Uterus (tissue), 4 donors: ENCODE measurements around the gene TP53I11. TPM values are rescaled to one million over a fixed set of nuclear protein-coding genes. Genes with fewer than 3 reads are reported as not detected.
A peak's percentile ranks its signal among the peaks of the same experiment; 100 is the strongest.

ENCODE experiments used
- DNase-seq, 2 donors: peaks; one replicate each; pipeline ENCODE4 v3.0.0-alpha.2; 2019 to 2020
- H3K27ac ChIP-seq, 2 donors: fragments of 200-600 bp; sonication (generic); 1 replicate in 1 of 2; 2 replicates in 1 of 2; pipeline ENCODE4 v1.5.1; 2016 to 2018
- H3K27me3 ChIP-seq, 2 donors: fragments of 200-600 bp; sonication (generic); one replicate each; pipeline ENCODE4 v1.5.1; 2018 to 2019; ENCODE audit warnings: control low read depth in 1 of 2
- H3K36me3 ChIP-seq, 2 donors: fragments of 200-600 bp; sonication (generic); one replicate each; pipeline ENCODE4 v1.5.1; 2019; ENCODE audit warnings: control low read depth in 1 of 2
- H3K4me1 ChIP-seq, 2 donors: fragments of 200-600 bp; sonication (generic); one replicate each; pipeline ENCODE4 v1.5.1; 2018 to 2019; ENCODE audit warnings: control low read depth in 1 of 2
- H3K4me3 ChIP-seq, 2 donors: fragments of 200-600 bp; sonication (generic); 1 replicate in 1 of 2; 2 replicates in 1 of 2; pipeline ENCODE4 v1.5.1; 2018 to 2019; ENCODE audit warnings: mild to moderate bottlenecking in 1 of 2
- H3K9me3 ChIP-seq, 2 donors: fragments of 200-600 bp; sonication (generic); one replicate each; pipeline ENCODE4 v1.5.1; 2019; ENCODE audit warnings: control low read depth in 1 of 2
- POLR2A ChIP-seq, 2 donors: fragments of 450-650 bp; IDR thresholded peaks; one replicate each; pipeline ENCODE4 v1.6.1; 2016; ENCODE audit warnings: antibody characterized with exemption in 2 of 2, mild to moderate bottlenecking in 1 of 2, moderate library complexity in 1 of 2
- intact Hi-C: fragments of 100-400 bp; cut with DNase I; formaldehyde crosslinking; loops from one replicate; pipeline ENCODE4 v1.15.1; 2023; ENCODE audit warnings: low total_unique reads
- total RNA-seq, 4 donors: library from RNA; depleted of rRNA in 3 of 4; stranded (reverse); fragments of >200 nt in 3 of 4; gene quantifications; one replicate each; pipeline versions ENCODE4 v1.1.0 to v1.2.4, GENCODE V29; 2014 to 2023
- TF ChIP-seq, protein P1 (sequence below), 4 experiments: fragments of 200-600 bp in 2 of 4; fragments of 450-650 bp in 2 of 4; sonication (generic) in 2 of 4; IDR thresholded peaks; one replicate each; pipeline ENCODE4 v1.5.1; 2016 to 2019; ENCODE audit warnings: antibody characterized with exemption in 4 of 4, mild to moderate bottlenecking in 2 of 4, moderate library complexity in 1 of 4
- donor health status: DM: yes; HTN: yes; CAD: no.

The TP53I11 gene
- total RNA-seq, 4 donors from 2014 or later = 3.8 to 53.9 (median 17.5) TPM

DNA sequence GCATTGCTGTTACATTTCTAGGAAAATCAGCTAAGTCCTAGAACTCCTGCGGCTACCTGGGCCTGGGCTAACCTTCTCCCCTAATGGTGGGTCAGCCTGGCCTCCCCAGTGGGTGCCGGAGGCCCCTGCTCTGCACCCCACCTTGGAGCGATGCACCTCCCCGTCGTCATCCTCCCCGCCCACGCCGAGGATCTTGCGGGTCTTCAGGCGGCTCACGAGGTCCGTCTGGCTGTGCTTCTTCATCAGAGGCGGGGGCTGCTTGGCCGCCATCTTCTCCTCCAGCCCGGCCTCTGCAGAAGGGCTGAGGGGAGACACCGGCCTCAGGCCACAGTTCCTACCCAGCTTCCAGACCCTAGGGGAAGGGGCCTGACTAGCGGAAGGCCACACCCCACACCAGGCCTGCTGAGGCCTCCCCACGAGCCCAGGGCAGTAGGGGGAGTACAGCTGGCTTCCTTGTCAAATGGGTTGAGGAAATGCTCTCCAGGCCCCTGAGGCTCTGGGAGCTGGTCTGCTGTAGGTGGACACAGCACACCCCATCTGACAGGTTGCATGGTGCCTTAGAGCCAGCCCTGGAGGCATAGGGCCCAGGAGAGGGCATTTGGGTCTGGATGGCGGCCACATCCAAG, 12.5 kb downstream of the TP53I11 start:
- Histone ChIP-seq H3K9me3 (no peaks in the 10 kb centered on the region), H3K36me3 (no peaks in the 10 kb centered on the region), H3K4me3 (no peak overlapping the region), H3K27me3 (no peaks in the 10 kb centered on the region), H3K4me1 (no peaks in the 10 kb centered on the region), H3K27ac (no peak overlapping the region)
- DNase-seq = no peak
- intact Hi-C loops = no loop called here
- no peak for TF ChIP-seq POLR2A (IDR thresholded peaks at IDR 0.05)
- TF ChIP-seq, protein P1, sequence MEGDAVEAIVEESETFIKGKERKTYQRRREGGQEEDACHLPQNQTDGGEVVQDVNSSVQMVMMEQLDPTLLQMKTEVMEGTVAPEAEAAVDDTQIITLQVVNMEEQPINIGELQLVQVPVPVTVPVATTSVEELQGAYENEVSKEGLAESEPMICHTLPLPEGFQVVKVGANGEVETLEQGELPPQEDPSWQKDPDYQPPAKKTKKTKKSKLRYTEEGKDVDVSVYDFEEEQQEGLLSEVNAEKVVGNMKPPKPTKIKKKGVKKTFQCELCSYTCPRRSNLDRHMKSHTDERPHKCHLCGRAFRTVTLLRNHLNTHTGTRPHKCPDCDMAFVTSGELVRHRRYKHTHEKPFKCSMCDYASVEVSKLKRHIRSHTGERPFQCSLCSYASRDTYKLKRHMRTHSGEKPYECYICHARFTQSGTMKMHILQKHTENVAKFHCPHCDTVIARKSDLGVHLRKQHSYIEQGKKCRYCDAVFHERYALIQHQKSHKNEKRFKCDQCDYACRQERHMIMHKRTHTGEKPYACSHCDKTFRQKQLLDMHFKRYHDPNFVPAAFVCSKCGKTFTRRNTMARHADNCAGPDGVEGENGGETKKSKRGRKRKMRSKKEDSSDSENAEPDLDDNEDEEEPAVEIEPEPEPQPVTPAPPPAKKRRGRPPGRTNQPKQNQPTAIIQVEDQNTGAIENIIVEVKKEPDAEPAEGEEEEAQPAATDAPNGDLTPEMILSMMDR (IDR thresholded peaks at IDR 0.05) = no peak

DNA sequence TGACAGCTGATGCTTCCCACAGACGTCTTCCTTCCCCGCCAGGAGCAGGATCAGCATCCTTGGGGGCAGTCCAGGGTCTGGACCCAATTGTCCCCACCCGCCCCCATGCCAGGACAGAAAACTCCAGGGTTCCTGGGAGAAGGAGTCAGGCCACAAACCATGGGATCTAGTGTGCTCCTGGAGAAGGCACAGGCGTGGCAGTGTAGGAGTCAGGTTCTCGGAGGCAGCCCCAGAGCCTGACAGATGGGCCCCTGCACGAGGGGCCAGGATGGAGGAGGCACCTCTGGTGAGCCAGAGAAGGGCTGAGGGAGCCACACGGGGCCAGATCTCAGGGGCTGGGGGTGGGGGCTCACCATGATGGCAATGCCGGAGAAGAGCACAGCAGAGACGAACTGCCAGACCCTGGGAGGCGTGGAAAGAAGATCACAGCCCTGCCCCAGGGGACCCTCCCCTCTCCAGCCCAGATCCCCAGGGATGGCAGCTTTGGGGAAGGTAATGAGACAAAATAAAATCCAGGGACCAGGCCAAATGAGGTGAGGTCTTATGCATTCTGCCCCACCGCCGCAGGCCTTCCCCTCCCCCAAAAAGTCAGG, 13.6 kb downstream of the TP53I11 start:
- intact Hi-C loops = no loop called here
- no peaks in the 10 kb centered on the region for H3K4me1 ChIP-seq
- no peak for DNase-seq
- H3K4me3 ChIP-seq = no peak overlapping the region
- no peaks in the 10 kb centered on the region for H3K9me3 ChIP-seq
- H3K27me3 ChIP-seq = no peaks in the 10 kb centered on the region
- H3K36me3 ChIP-seq = no peaks in the 10 kb centered on the region
- no peak for TF ChIP-seq POLR2A (IDR thresholded peaks at IDR 0.05)
- TF ChIP-seq, protein P1 (IDR thresholded peaks at IDR 0.05) = no peak
- H3K27ac ChIP-seq = no peak overlapping the region

DNA sequence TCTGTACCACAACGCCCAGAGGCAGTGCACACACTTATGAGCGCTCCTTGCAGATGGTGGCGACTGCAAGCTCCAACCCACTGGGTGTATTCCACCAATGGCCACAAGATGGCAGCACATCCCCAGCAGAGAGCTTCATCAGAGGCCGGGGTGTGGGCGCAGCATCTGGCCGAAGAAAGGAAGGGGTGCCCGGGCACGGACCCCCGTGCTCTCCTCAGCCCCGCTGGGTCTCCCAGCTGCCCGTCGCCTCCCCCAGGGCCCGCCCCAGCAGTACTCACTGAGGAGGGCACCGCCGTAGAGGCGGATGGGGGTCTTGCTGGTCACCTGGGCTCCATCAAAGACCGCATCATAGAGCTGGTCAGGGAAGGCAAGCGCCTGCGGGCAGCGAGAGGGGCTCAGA, 14.2 kb downstream of the TP53I11 start:
- Histone ChIP-seq H3K4me1 (no peaks in the 10 kb centered on the region), H3K9me3 (no peaks in the 10 kb centered on the region), H3K4me3 (no peak overlapping the region), H3K36me3 (no peaks in the 10 kb centered on the region), H3K27ac (no peak overlapping the region), H3K27me3 (no peaks in the 10 kb centered on the region)
- no peak for TF ChIP-seq POLR2A (IDR thresholded peaks at IDR 0.05)
- TF ChIP-seq, protein P1 (IDR thresholded peaks at IDR 0.05) = peak; percentile 95 to 97 (median 97)
- peak; percentile 81 to 83 for DNase-seq
- intact Hi-C loops = no loop called here

DNA sequence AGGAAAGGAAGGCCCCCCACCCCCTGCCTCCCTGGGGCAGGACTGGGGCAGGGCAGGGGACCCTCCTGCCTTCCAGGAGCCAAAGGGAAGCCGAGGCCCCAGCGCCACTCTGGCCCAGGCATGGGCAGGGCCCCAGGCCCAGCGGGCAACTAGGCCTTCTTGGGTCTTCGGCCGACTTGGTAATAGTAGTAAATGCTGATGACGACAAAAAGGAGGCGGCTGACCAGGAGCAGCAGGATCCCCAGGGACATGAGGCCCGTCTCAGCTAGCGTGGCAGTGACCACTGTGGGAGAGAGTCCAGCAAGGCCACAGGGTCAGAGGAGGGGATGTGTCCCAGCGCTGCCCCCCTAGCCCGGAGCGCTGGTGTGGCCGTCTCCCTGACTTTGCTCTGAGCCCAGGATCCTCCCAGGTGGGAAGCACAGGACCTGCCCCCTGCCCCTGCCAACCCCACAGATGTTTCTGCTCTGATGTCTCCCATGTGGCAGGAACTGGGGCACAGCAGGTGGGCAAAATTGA, 15.9 kb downstream of the TP53I11 start:
- DNase-seq = no peak
- no peaks in the 10 kb centered on the region for H3K36me3 ChIP-seq
- no peak overlapping the region for H3K27ac ChIP-seq
- H3K27me3 ChIP-seq = no peaks in the 10 kb centered on the region
- TF ChIP-seq, protein P1 (IDR thresholded peaks at IDR 0.05) = no peak
- no peak for TF ChIP-seq POLR2A (IDR thresholded peaks at IDR 0.05)
- no peak overlapping the region for H3K4me3 ChIP-seq
- no peaks in the 10 kb centered on the region for H3K9me3 ChIP-seq
- intact Hi-C loops = loop anchor here (2.0 kb wide), 1 partner anchor 170 kb away; no protein-coding TSS in a partner anchor
- H3K4me1 ChIP-seq = no peaks in the 10 kb centered on the region

DNA sequence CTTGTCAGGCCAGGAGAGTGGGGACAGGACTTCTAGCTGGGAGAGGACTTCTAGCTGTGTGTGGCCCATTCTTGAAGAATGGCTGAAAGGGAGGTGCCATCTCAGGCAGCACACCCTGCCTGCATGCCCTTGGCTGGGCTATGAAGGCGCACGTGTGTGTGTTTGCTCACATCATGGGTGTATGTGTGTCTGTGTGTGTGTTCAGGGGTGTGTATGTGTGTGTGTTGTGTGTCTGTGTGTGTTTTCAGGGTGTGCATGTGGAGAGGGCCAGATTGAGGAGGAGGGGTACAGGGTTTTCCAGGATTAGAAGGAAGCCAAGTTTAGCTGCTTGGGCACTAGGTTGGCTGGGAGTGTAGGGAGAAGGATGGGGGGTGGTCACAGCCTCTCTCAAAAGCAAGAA, 16.6 kb downstream of the TP53I11 start:
- H3K4me3 ChIP-seq = no peak overlapping the region
- H3K36me3 ChIP-seq = no peaks in the 10 kb centered on the region
- H3K4me1 ChIP-seq = no peaks in the 10 kb centered on the region
- no peak overlapping the region for H3K27ac ChIP-seq
- intact Hi-C loops = loop anchor here (2.0 kb wide), 1 partner anchor 171 kb away; no protein-coding TSS in a partner anchor
- no peaks in the 10 kb centered on the region for H3K9me3 ChIP-seq
- no peaks in the 10 kb centered on the region for H3K27me3 ChIP-seq
- DNase-seq = no peak
- no peak for TF ChIP-seq POLR2A (IDR thresholded peaks at IDR 0.05)
- TF ChIP-seq, protein P1 (IDR thresholded peaks at IDR 0.05) = no peak
